Measurements from ENCODE around the gene APOL5.
"Not testable (repeated sequence)": the region's sequence is repeated elsewhere in the genome, so short reads cannot be mapped to it uniquely, and the experiment has no call there.

The APOL5 gene

DNA sequence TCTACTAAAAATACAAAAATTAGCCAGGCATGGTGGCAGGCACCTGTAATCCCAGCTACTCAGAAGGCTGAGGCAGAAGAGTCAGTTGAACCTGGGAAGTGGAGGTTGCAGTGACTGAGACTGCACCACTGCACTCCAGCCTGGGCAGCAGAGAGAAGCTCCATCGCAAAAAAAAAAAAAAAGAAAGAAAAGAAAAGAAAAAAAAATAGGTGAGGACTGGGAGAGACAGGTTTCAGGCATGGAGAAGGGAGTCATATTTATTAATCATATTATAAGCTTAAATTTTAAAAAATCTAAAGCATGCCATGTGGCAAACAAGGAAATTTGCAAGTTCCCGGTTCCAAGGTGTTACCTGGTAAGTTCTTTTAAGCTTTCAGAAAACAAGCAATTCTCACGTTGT, at the start of gene APOL5:
APOL5 (plus strand) TSS at position 301 of the 400 bp plus-strand sequence; CDS start at position 301, 0 bp downstream.
- no peak for DNase-seq (ENCODE audit: extremely low read depth in 1 of 2, low read depth in 1 of 2)

- DNase-seq (ENCODE audit: extremely low read depth in 1 of 2, low read depth in 1 of 2) = no peak
Measured at GRCh38 chr22:35674335-35674734, 43.3 kb upstream of the APOL5 start.

GRCh38 chr22:35676065-35676464, 41.6 kb upstream of the APOL5 start:
- DNase-seq (ENCODE audit: extremely low read depth in 1 of 2, low read depth in 1 of 2) = not testable (repeated sequence)

DNA sequence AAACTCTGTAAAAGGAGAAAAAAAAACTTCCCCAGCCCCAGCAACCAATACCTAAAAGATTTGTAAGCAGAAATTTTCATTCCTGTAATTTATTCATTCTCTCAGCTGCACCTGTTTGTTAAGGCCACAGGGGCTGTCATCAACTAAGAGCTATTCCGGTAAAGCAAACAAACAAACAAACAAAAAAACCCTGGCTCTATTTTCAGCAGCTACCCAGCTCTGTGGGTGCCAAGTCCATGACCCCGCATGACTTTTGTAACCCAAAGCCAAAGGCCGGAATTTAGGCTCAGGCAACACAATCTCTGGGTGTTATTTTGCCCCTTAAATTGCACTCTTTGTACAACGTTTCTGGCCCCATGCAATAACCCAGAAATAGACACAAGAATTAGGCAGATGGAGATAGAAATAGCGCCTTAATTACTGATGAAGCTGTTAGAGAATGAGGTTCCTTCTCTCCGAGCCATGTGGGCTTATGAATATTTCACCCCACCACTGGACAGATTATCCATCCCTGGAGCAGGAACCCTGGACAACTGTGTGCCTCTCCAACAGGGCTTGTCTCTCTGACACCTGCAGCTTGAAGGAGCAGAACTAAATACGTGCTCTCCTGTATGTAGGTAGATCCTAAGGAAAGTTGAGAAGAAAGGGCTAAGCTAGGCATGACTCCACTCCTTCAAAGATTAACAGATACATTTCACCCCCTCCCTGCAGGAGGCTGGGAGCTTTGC, 40.0 kb upstream of the APOL5 start:
- no peak for DNase-seq (ENCODE audit: extremely low read depth in 1 of 2, low read depth in 1 of 2)

DNA sequence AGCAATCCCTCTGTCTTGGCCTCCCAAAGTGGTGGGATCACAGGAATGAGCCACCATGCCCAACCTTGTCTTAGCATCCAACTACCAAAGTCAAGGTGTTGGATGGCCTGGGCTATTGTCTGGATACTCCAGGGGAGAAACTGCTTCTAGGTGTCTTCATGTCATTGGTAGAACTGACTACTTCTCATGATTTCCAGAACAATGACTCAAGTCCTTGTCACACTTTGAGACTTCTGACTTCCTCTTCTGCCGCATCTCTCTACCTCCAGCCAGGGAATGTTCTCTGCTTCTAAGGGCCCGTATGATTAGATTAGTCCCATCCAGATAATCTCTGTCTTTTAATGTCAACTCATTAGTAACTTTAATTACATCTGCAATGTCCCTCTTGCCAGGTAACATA, 38.8 kb upstream of the APOL5 start:
- DNase-seq (ENCODE audit: extremely low read depth in 1 of 2, low read depth in 1 of 2) = no peak

- DNase-seq (ENCODE audit: extremely low read depth in 1 of 2, low read depth in 1 of 2) = peak; percentile 24 to 50
Measured at GRCh38 chr22:35679492-35679891, 38.2 kb upstream of the APOL5 start.

GRCh38 chr22:35681454-35682052, 36.1 kb upstream of the APOL5 start:
- no peak for DNase-seq (ENCODE audit: extremely low read depth in 1 of 2, low read depth in 1 of 2)

GRCh38 chr22:35683560-35683959, 34.1 kb upstream of the APOL5 start:
- DNase-seq (ENCODE audit: extremely low read depth in 1 of 2, low read depth in 1 of 2) = no peak

GRCh38 chr22:35684270-35684700, 33.4 kb upstream of the APOL5 start:
- DNase-seq (ENCODE audit: extremely low read depth in 1 of 2, low read depth in 1 of 2) = no peak

GRCh38 chr22:35684732-35685131, 32.9 kb upstream of the APOL5 start:
- DNase-seq (ENCODE audit: extremely low read depth in 1 of 2, low read depth in 1 of 2) = no peak

DNA sequence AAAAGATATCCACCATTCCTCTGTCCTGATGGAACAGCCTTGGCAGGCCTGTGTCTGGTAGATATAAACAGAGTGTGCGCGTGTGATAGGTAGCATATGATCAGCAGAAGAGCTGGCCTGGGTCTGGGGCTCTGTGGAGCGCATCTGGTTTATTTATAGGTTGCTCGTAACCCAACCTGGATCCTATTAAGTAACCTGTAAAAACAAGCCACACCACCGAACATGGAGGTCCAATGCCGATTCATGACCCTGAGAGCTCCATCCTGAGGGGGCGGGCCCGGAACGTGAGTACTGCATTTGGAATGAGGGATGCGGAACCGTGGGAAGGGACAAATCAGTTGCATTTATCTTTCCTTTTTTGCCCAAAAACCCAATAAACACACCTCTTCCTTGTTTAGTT, 31.9 kb upstream of the APOL5 start:
- no peak for DNase-seq (ENCODE audit: extremely low read depth in 1 of 2, low read depth in 1 of 2)

DNA sequence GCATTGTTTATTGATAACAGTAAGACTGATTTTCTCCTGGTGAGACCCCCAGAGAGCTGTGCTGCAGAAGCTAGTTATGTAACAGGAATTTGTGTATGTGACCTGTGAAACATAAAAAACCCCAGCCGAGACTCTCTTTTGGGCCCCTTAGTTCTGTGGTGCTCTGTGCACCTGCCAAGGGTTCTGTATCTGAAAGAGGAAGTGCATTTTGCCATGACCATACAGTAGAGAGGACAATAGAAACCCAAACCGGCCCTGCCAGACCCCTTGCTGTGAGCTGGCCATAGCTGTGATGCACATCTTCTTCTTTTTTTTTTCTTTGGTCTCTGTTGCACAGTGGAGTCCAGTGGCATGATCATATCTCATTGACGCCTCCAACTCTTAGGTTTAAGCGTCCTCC, 31.4 kb upstream of the APOL5 start:
- DNase-seq (ENCODE audit: extremely low read depth in 1 of 2, low read depth in 1 of 2) = no peak

GRCh38 chr22:35687461-35687860, 30.2 kb upstream of the APOL5 start:
- no peak for DNase-seq (ENCODE audit: extremely low read depth in 1 of 2, low read depth in 1 of 2)

GRCh38 chr22:35688913-35689675, 28.6 kb upstream of the APOL5 start:
- DNase-seq (ENCODE audit: extremely low read depth in 1 of 2, low read depth in 1 of 2) = no peak

DNA sequence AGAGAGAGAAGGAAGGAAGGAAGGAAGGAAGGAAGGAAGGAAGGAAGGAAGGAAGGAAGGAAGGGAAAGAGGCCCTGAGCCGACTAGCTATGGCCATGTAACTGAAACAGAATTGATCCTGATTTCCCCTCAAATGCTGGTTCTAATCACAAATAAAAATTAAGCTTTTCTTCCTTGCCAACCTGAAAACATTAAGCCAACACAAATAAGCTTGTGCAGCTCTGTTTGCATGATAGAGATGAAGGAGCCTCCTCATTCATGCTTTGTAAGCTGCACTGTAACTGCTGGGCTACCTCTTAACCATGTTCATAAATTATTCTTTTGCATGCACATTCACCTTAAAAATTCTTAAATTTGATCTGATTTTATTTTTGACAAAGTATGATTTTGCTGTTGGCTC, 27.7 kb upstream of the APOL5 start:
- no peak for DNase-seq (ENCODE audit: extremely low read depth in 1 of 2, low read depth in 1 of 2)

DNA sequence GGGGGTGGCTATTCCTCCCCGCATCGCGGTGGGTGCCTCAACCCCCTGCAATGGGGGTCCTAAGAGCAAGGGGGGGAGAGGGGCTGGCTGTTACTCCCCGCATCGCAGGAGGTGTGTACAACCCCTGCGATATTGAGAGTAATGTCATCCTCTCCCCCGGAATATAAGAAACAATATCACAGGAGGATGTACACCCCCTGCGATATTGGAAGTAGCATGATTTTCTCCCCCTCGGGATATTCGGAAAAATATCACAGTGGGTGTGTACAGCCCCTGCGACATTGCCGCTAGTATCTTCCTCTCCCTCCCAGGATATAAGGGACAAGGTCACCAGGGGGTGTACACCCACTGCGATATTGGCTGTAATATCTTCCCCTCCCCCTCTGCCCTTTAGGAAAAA, 22.5 kb upstream of the APOL5 start:
- no peak for DNase-seq (ENCODE audit: extremely low read depth in 1 of 2, low read depth in 1 of 2)

- no peak for DNase-seq (ENCODE audit: extremely low read depth in 1 of 2, low read depth in 1 of 2)
Measured at GRCh38 chr22:35697142-35697541, 20.5 kb upstream of the APOL5 start.

DNA sequence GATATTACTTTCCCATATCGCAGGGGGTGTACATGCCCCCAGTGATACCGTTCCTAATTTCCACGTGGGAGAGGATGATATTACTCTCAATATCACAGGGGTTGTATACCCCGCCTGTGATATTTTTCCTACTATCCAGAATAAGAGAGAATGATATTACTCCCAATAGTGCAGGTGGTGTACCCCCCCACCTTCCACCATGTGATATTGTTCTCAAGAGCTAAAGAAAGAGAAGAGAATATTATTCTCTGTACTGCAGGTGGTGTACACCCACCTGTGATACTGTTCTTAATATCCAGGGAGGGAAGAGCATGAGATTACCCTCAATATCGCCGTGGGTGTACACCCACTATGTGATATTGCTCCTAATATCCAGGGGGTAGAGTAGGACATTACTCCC, 17.8 kb upstream of the APOL5 start:
- not testable (repeated sequence) for DNase-seq (ENCODE audit: extremely low read depth in 1 of 2, low read depth in 1 of 2)

GRCh38 chr22:35703861-35704584, 13.6 kb upstream of the APOL5 start:
- no peak for DNase-seq (ENCODE audit: extremely low read depth in 1 of 2, low read depth in 1 of 2)

DNA sequence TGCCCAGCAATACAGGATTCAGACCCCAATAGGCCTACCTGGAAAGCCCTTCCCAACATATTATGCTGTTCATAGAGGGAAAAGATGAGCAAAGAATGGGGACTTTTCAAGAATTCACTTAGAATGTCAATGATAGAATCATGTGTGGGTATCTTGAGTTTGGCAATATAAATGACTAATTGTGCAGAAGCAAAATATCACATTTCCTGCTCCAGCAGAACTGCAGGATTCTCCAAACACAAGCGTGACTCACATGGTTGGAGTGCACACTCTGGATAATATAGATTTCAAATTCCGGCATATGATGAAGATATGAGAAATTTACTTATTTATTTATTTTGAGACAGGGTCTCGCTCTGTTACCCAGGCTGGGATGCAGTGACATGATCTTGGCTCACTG, 12.5 kb upstream of the APOL5 start:
- DNase-seq (ENCODE audit: extremely low read depth in 1 of 2, low read depth in 1 of 2) = no peak

DNA sequence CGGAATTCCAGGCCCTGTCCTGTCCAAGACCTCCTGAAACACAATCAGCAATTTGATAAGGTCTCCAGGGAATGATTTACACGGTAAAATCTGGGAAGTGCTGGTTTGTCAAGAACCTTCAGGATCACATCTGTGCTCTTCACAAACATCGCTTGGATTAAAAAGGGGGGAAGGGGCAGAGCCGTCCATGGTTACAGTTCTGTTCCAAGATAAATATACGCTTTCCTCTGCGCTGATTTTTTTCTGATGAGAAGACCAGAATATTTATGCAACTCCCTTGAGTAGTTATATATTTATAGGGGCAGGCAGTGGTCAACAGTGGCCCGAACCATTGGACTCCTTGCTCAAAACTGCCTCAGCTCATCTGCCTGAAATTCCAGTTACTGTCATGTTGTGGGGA, 9.2 kb upstream of the APOL5 start:
- DNase-seq (ENCODE audit: extremely low read depth in 1 of 2, low read depth in 1 of 2) = no peak

Measured in stimulated activated CD8-positive, alpha-beta memory T cell treated with anti-CD3 and anti-CD28 coated beads, Interleukin-7, amount 100 ng/mL, for 48 hours (primary cell).